GM06990 (cell line): Measurements from ENCODE around the gene MLLT3.

Experiments used
- DNase-seq: peaks from one replicate; pipeline ENCODE4 v3.0.0-alpha.2; 2011; ENCODE audit not compliant: insufficient read length; ENCODE audit errors: extremely low read depth
- H3K27me3 ChIP-seq: replicated peaks from 2 replicates; pipeline ENCODE4 v1.6.0; 2011; ENCODE audit warnings: low read length; ENCODE audit not compliant: control insufficient read depth, insufficient read depth
- H3K36me3 ChIP-seq: 2 replicates; pipeline ENCODE4 v1.5.1; 2011; ENCODE audit warnings: low read length; ENCODE audit not compliant: control insufficient read depth, insufficient read depth
- H3K4me3 ChIP-seq: replicated peaks from 2 replicates; pipeline ENCODE4 v1.5.1; 2011; ENCODE audit warnings: low read depth, mild to moderate bottlenecking, control low read depth, low read length
- CTCF ChIP-seq: IDR thresholded peaks from 2 replicates; pipeline ENCODE4 v1.5.1; 2011; ENCODE audit warnings: low read length, control low read depth, mild to moderate bottlenecking, inconsistent platforms; ENCODE audit not compliant: insufficient read depth, poor library complexity, severe bottlenecking

Gene MLLT3

GRCh38 chr9:20624201-20625002 is 2.1 kb upstream of the MLLT3 start:
- Histone ChIP-seq H3K27me3 (no peaks in the 10 kb centered on the region), H3K4me3 (peak overlapping the region; percentile 72), H3K36me3 (no peaks in the 10 kb centered on the region)
- peak; percentile 77 for TF ChIP-seq CTCF
- peak; percentile 33 for DNase-seq

GRCh38 chr9:20623748-20624124 is 1.4 kb upstream of the MLLT3 start:
- H3K4me3 ChIP-seq = peak overlapping the region; percentile 72
- no peaks in the 10 kb centered on the region for H3K27me3 ChIP-seq
- no peak for TF ChIP-seq CTCF
- H3K36me3 ChIP-seq = no peaks in the 10 kb centered on the region
- no peak for DNase-seq

- peak; percentile 66 for DNase-seq
- TF ChIP-seq CTCF = peak; percentile 11
- H3K4me3 ChIP-seq = peak overlapping the region; percentile 72
- no peaks in the 10 kb centered on the region for H3K36me3 ChIP-seq
- H3K27me3 ChIP-seq = no peaks in the 10 kb centered on the region
These were observed 885 bp upstream of the MLLT3 start for GRCh38 chr9:20623021-20623747.

- DNase-seq = peak; percentile 81
- peak overlapping the region; percentile 72 for H3K4me3 ChIP-seq
- H3K36me3 ChIP-seq = no peaks in the 10 kb centered on the region
- H3K27me3 ChIP-seq = no peaks in the 10 kb centered on the region
- TF ChIP-seq CTCF = no peak
These were observed 599 bp downstream of the MLLT3 start for GRCh38 chr9:20621471-20622329.

- DNase-seq = peak; percentile 67
- no peaks in the 10 kb centered on the region for H3K27me3 ChIP-seq
- no peak for TF ChIP-seq CTCF
- H3K4me3 ChIP-seq = peak overlapping the region; percentile 72
- no peaks in the 10 kb centered on the region for H3K36me3 ChIP-seq
These were observed 1.4 kb downstream of the MLLT3 start for GRCh38 chr9:20620650-20621470.
